Erythroblast (primary cell): Measurements from ENCODE around the gene CERS6.

Experiments used
- GATA1 ChIP-seq: IDR thresholded peaks from 2 replicates; pipeline ENCODE4 v1.6.1; 2011; ENCODE audit warnings: low read depth, mild to moderate bottlenecking, control low read depth, low read length, moderate library complexity
- POLR2A ChIP-seq: IDR thresholded peaks from 2 replicates; pipeline ENCODE4 v1.6.1; 2011; ENCODE audit warnings: mild to moderate bottlenecking, low read length

DNA sequence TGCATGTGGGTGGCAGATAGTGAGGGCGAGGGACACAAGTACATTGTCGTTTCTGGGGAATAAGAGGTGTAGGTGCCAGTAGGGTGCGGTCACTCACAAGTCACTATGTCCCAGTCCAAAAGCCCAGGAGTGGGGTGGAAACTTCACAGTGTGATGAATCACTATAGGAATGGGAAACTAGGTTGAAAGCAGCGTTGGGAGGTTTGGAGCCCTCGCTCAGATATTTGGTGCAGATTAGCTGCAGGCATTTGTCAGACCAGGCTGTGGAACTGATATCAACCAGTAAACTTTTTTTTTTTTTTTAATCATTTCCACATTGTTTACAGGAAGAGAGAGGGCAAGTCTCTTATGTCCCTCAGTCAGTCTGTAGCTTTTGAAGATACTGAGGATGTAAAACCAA, 121.8 kb downstream of the CERS6 start:
- TF ChIP-seq POLR2A: no peak
- no peak for TF ChIP-seq GATA1
